ENCODE data around the gene MS4A6A. TPM values are rescaled to one million over a fixed set of nuclear protein-coding genes. Genes with fewer than 3 reads are reported as not detected.
A peak's percentile ranks its signal among the peaks of the same experiment; 100 is the strongest.
"Not testable (repeated sequence)": the region's sequence is repeated elsewhere in the genome, so short reads cannot be mapped to it uniquely, and the experiment has no call there.

MS4A6A gene
- total RNA-seq, 2 experiments from 2014 or later: not detected

- no peaks in the 10 kb centered on the region for H3K9me3 Mint-ChIP-seq (ENCODE audit: low read depth)
- peaks cover 7% of the 10 kb centered on the region for H3K4me1 Mint-ChIP-seq
- no peak overlapping the region for H3K4me3 Mint-ChIP-seq
- ATAC-seq (no peak), DNase-seq (no peak)
- CTCF ChIA-PET: interaction anchor here (1.1 kb wide), 1 partner anchor 16 kb away, joined by 3 read pairs; no protein-coding TSS in a partner anchor
- POLR2A ChIA-PET: no interaction called here
- intact Hi-C loops (cut with DNase I, micrococcal nuclease): loop anchor here in 1 of 2 experiments (10.0 kb wide), 1 partner anchor 345 kb away; no protein-coding TSS in a partner anchor
- H3K27me3 Mint-ChIP-seq: peaks cover 16% of the 10 kb centered on the region
- H3K36me3 Mint-ChIP-seq (ENCODE audit: low read depth): no peaks in the 10 kb centered on the region
- no peak overlapping the region for H3K27ac Mint-ChIP-seq
Measured at GRCh38 chr11:60159868-60160267, 23.0 kb downstream of the MS4A6A start.

GRCh38 chr11:60159284-60159683, 23.6 kb downstream of the MS4A6A start:
- Mint-ChIP-seq H3K27me3 (peaks cover 15% of the 10 kb centered on the region), H3K9me3 (ENCODE audit: low read depth) (no peaks in the 10 kb centered on the region), H3K36me3 (ENCODE audit: low read depth) (no peaks in the 10 kb centered on the region), H3K27ac (no peak overlapping the region), H3K4me1 (peaks cover 5% of the 10 kb centered on the region), H3K4me3 (no peak overlapping the region)
- ChIA-PET POLR2A (no interaction called here), CTCF (interaction anchor here (1.1 kb wide), 1 partner anchor 16 kb away, joined by 3 read pairs; no protein-coding TSS in a partner anchor)
- DNase-seq (no peak), ATAC-seq (no peak)
- intact Hi-C loops (cut with DNase I, micrococcal nuclease): no loop called here

GRCh38 chr11:60158636-60159035, 24.2 kb downstream of the MS4A6A start:
- no peak for DNase-seq
- ChIA-PET CTCF (no interaction called here), POLR2A (no interaction called here)
- peaks cover 5% of the 10 kb centered on the region for H3K4me1 Mint-ChIP-seq
- no peak overlapping the region for H3K27ac Mint-ChIP-seq
- ATAC-seq: no peak
- no peak overlapping the region for H3K4me3 Mint-ChIP-seq
- peaks cover 12% of the 10 kb centered on the region for H3K27me3 Mint-ChIP-seq
- intact Hi-C loops (cut with DNase I, micrococcal nuclease): no loop called here
- H3K9me3 Mint-ChIP-seq (ENCODE audit: low read depth): no peaks in the 10 kb centered on the region
- H3K36me3 Mint-ChIP-seq (ENCODE audit: low read depth): no peaks in the 10 kb centered on the region

DNA sequence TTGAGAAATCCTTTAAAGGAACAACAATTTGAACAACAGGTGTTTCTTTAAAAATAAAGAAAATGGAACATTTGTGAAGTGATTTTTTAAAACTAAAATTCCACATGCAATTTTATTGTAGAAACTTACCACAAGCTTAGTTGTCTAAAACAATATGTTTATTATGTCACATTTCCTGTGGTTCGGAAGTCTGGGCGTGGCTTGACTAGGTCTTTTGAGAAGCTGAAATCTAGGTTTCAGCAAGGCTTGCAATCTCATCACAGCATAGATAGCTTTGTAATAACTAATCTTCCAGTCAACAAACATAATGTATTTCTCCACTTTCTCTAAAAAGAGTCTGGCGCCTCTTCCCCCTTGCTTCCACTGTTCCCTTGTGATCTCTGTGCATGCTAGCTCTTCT, 27.0 kb downstream of the MS4A6A start:
- H3K4me1 Mint-ChIP-seq: peaks cover 5% of the 10 kb centered on the region
- peaks cover 3% of the 10 kb centered on the region for H3K9me3 Mint-ChIP-seq (ENCODE audit: low read depth)
- ChIA-PET POLR2A (interaction anchor here (1.0 kb wide), 1 partner anchor 10 kb away, joined by 3 read pairs; no protein-coding TSS in a partner anchor), CTCF (no interaction called here)
- DNase-seq (no peak), ATAC-seq (no peak)
- H3K4me3 Mint-ChIP-seq: no peak overlapping the region
- peaks cover 5% of the 10 kb centered on the region for H3K27me3 Mint-ChIP-seq
- intact Hi-C loops (cut with DNase I, micrococcal nuclease): no loop called here
- H3K36me3 Mint-ChIP-seq (ENCODE audit: low read depth): no peaks in the 10 kb centered on the region
- no peak overlapping the region for H3K27ac Mint-ChIP-seq

- DNase-seq; intact Hi-C loops (cut with DNase I, micrococcal nuclease); H3K9me3 Mint-ChIP-seq (ENCODE audit: low read depth); H3K4me3 Mint-ChIP-seq; H3K36me3 Mint-ChIP-seq (ENCODE audit: low read depth); ATAC-seq; H3K27me3 Mint-ChIP-seq; POLR2A ChIA-PET; CTCF ChIA-PET; H3K27ac Mint-ChIP-seq; H3K4me1 Mint-ChIP-seq: not testable (repeated sequence)
Measured at GRCh38 chr11:60152727-60153126, 30.2 kb downstream of the MS4A6A start.

DNA sequence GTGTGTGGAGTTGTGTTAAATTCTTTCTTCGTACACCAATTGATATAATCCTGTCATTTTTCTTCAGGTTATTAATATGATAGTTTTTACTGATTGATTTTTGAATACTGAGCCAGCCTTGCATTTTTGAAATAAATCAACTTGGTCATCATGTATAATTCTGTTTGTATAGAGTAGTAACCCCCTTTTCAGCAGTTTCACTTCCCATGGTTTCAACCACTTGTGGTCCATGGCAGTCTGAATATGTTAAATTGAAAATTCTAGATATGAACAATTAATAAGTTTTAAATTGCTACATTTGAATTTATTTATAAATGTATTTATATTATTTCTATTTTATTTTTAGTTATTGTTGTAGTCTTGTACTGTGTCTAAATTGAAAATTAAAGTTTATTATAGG, 32.6 kb downstream of the MS4A6A start:
- intact Hi-C loops (cut with DNase I, micrococcal nuclease): no loop called here
- Mint-ChIP-seq H3K4me3 (no peak overlapping the region), H3K4me1 (peaks cover 11% of the 10 kb centered on the region), H3K36me3 (ENCODE audit: low read depth) (no peaks in the 10 kb centered on the region), H3K9me3 (ENCODE audit: low read depth) (peaks cover 3% of the 10 kb centered on the region), H3K27ac (no peak overlapping the region), H3K27me3 (peaks cover 2% of the 10 kb centered on the region)
- ChIA-PET CTCF (no interaction called here), POLR2A (no interaction called here)
- DNase-seq (no peak), ATAC-seq (no peak)

- peaks cover 23% of the 10 kb centered on the region for H3K4me1 Mint-ChIP-seq
- no peaks in the 10 kb centered on the region for H3K9me3 Mint-ChIP-seq (ENCODE audit: low read depth)
- intact Hi-C loops (cut with DNase I, micrococcal nuclease): loop anchor here in 1 of 2 experiments (2.0 to 5.0 kb wide), 3 partner anchors 19 to 162 kb away; no protein-coding TSS in a partner anchor
- H3K36me3 Mint-ChIP-seq (ENCODE audit: low read depth): no peaks in the 10 kb centered on the region
- CTCF ChIA-PET: interaction anchor here (1.2 kb wide), 1 partner anchor 20 kb away, joined by 4 read pairs; no protein-coding TSS in a partner anchor
- peaks cover 4% of the 10 kb centered on the region for H3K27me3 Mint-ChIP-seq
- no peak overlapping the region for H3K27ac Mint-ChIP-seq
- H3K4me3 Mint-ChIP-seq: no peak overlapping the region
- peak; percentile 52 for ATAC-seq
- DNase-seq: no peak
- POLR2A ChIA-PET: interaction anchor here (1.1 kb wide), 1 partner anchor 10 kb away, joined by 3 read pairs; no protein-coding TSS in a partner anchor
Measured at GRCh38 chr11:60145677-60146076, 37.2 kb downstream of the MS4A6A start.

DNA sequence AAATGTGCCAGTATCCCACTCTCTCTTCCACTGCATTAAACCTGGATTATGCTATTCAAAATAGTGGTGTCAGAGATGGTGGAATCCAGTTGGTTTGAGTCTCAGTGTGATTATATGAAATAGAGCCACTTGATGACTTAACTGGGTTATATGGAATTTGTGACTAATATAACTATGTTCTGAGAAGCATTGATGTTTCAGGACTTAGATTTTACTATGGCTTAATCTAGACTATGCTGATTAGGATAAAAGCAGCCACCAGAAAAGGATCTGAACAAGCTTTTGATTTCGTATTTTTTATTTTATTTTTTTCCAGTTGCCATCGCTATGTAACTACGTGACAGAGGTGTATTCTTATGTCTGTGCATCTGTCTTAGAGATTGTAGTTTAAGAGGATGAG, 39.1 kb downstream of the MS4A6A start:
- peaks cover 23% of the 10 kb centered on the region for H3K4me1 Mint-ChIP-seq
- ChIA-PET POLR2A (no interaction called here), CTCF (interaction anchor here (0.7 to 1.2 kb wide), 2 partner anchors 16 to 189 kb away, joined by 3 read pairs; no protein-coding TSS in a partner anchor)
- H3K36me3 Mint-ChIP-seq (ENCODE audit: low read depth): no peaks in the 10 kb centered on the region
- H3K4me3 Mint-ChIP-seq: no peak overlapping the region
- no peak overlapping the region for H3K27ac Mint-ChIP-seq
- no peak for DNase-seq
- no peaks in the 10 kb centered on the region for H3K9me3 Mint-ChIP-seq (ENCODE audit: low read depth)
- peak; percentile 73 for ATAC-seq
- intact Hi-C loops (cut with DNase I, micrococcal nuclease): loop anchor here (1.0 to 5.0 kb wide), 4 partner anchors 21 to 49 kb away; no protein-coding TSS in a partner anchor
- H3K27me3 Mint-ChIP-seq: peaks cover 4% of the 10 kb centered on the region

DNA sequence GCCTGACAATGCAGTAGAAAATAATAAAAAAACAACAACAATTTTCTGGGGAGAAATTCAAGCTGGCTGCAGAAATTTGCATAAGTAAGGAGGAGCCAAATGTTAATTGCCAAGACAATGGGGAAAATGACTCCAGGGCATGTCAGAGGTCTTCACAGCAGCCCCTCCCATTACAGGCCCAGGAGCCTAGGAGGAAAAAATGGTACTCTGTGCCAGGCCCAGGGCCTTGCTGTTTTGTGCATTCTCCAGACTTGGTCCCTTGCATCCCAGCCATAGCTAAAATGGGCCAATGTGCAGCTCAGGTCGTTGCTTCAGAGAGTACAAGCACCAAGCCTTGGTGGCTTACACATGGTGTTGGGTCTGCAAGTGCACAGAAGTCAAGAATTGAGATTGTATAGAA, 49.0 kb downstream of the MS4A6A start:
- Mint-ChIP-seq H3K27me3 (peaks cover 2% of the 10 kb centered on the region), H3K27ac (no peak overlapping the region), H3K9me3 (ENCODE audit: low read depth) (peaks cover 2% of the 10 kb centered on the region), H3K4me3 (no peak overlapping the region), H3K36me3 (ENCODE audit: low read depth) (no peaks in the 10 kb centered on the region), H3K4me1 (no peaks in the 10 kb centered on the region)
- ATAC-seq (no peak), DNase-seq (no peak)
- ChIA-PET POLR2A (no interaction called here), CTCF (interaction anchor here (1.2 to 1.3 kb wide), 2 partner anchors 15 to 61 kb away, joined by 3 read pairs; no protein-coding TSS in a partner anchor)
- intact Hi-C loops (cut with DNase I, micrococcal nuclease): loop anchor here in 1 of 2 experiments (10.0 kb wide), 1 partner anchor 379 kb away; the partner anchor contains the start of gene STX3

- CTCF ChIA-PET: no interaction called here
- ATAC-seq (no peak), DNase-seq (no peak)
- Mint-ChIP-seq H3K4me1 (no peaks in the 10 kb centered on the region), H3K27me3 (peaks cover 2% of the 10 kb centered on the region), H3K9me3 (ENCODE audit: low read depth) (peaks cover 2% of the 10 kb centered on the region), H3K4me3 (no peak overlapping the region), H3K27ac (no peak overlapping the region), H3K36me3 (ENCODE audit: low read depth) (no peaks in the 10 kb centered on the region)
- POLR2A ChIA-PET: no interaction called here
- intact Hi-C loops (cut with DNase I, micrococcal nuclease): loop anchor here (2.0 to 10.0 kb wide), 2 partner anchors 377 kb away; partner anchors contain the start of gene STX3 (in 2 of the 2)
Measured at GRCh38 chr11:60131912-60132311, 51.0 kb downstream of the MS4A6A start.

DNA sequence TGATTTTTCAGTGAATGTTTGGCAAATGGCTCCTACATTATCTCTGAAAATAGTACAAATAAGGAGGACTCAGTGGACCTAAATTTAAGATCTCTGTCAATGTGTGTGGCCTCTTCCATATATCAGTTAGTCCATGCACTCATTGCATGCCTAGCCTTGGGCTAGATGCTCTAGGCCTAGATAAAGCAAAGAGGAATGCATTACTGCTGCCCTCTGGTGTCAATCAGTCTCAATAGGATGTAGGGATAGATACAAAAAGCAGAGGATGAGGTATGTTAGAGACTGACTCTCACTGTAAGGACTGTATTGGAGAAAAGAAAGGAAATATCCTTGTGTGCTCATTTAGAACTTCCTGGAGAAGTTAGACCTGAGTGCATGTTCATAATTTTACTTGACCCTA, 52.4 kb downstream of the MS4A6A start:
- H3K4me1 Mint-ChIP-seq: no peaks in the 10 kb centered on the region
- DNase-seq: peak; percentile 25
- no peak overlapping the region for H3K4me3 Mint-ChIP-seq
- H3K27ac Mint-ChIP-seq: no peak overlapping the region
- peak; percentile 71 for ATAC-seq
- intact Hi-C loops (cut with DNase I, micrococcal nuclease): loop anchor here (1.0 to 10.0 kb wide), 3 partner anchors 307 to 376 kb away; partner anchors contain the start of gene STX3 (in 2 of the 2)
- ChIA-PET CTCF (interaction anchor here (1.2 kb wide), 1 partner anchor 303 kb away, joined by 4 read pairs; no protein-coding TSS in a partner anchor), POLR2A (no interaction called here)
- H3K9me3 Mint-ChIP-seq (ENCODE audit: low read depth): peaks cover 2% of the 10 kb centered on the region
- peaks cover 2% of the 10 kb centered on the region for H3K27me3 Mint-ChIP-seq
- no peaks in the 10 kb centered on the region for H3K36me3 Mint-ChIP-seq (ENCODE audit: low read depth)

DNA sequence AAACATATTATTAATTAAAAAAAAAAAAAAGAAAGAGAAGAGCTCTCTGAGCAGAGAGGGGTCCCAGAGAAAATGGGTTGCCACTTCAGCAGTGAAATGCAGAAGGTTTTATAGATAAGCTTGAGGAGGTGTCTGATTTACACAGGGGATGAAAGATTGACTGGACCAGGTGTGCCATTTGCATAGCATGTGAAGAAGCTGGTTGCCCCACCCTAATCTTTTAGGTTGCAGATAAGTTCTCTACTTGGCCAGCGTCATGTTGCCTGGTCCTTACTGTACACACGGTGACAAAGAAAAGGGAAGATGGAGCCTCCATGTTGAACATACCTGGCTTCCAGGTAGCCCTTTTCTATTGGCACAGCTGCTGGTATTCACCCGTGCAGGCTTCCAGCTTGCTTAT, 53.0 kb downstream of the MS4A6A start:
- H3K36me3 Mint-ChIP-seq (ENCODE audit: low read depth): no peaks in the 10 kb centered on the region
- H3K27ac Mint-ChIP-seq: no peak overlapping the region
- DNase-seq (no peak), ATAC-seq (no peak)
- CTCF ChIA-PET: interaction anchor here (0.7 to 1.2 kb wide), 2 partner anchors 13 to 302 kb away, joined by 3 to 4 read pairs; no protein-coding TSS in a partner anchor
- peaks cover 2% of the 10 kb centered on the region for H3K9me3 Mint-ChIP-seq (ENCODE audit: low read depth)
- H3K4me1 Mint-ChIP-seq: no peaks in the 10 kb centered on the region
- H3K27me3 Mint-ChIP-seq: peaks cover 2% of the 10 kb centered on the region
- intact Hi-C loops (cut with DNase I, micrococcal nuclease): loop anchor here (1.0 to 10.0 kb wide), 3 partner anchors 307 to 375 kb away; partner anchors contain the start of gene STX3 (in 2 of the 2)
- no peak overlapping the region for H3K4me3 Mint-ChIP-seq
- POLR2A ChIA-PET: no interaction called here
